GM19452 (cell line): Measurements from ENCODE around the gene ZPBP2.
"Not testable (repeated sequence)": the region's sequence is repeated elsewhere in the genome, so short reads cannot be mapped to it uniquely, and the experiment has no call there.

Experiments
- ATAC-seq: cut with Tn5 transposase; IDR thresholded peaks from one replicate; pipeline ENCODE4 v1.9.1; 2021; ENCODE audit not compliant: unreplicated experiment

The ZPBP2 gene

DNA sequence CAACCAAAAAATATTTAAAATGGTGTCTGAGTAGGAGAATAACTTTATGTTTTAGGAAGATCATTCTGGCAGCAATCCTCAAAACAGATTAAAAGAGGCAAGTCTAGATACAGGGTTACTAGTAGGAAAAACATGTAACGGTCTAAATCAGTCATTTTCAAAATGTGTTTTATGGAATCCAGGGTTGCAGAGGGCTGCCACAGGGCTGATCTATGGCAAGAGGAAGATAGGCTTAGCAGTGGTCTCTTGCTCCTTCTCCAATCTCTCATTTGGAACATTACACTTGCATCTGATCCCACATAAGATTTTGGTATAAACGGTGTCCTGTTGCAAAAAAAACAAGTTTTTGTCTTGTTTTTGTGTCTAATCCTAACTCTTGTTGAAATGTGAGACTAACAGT is 13.1 kb upstream of the ZPBP2 start:
- ATAC-seq, result no peak

DNA sequence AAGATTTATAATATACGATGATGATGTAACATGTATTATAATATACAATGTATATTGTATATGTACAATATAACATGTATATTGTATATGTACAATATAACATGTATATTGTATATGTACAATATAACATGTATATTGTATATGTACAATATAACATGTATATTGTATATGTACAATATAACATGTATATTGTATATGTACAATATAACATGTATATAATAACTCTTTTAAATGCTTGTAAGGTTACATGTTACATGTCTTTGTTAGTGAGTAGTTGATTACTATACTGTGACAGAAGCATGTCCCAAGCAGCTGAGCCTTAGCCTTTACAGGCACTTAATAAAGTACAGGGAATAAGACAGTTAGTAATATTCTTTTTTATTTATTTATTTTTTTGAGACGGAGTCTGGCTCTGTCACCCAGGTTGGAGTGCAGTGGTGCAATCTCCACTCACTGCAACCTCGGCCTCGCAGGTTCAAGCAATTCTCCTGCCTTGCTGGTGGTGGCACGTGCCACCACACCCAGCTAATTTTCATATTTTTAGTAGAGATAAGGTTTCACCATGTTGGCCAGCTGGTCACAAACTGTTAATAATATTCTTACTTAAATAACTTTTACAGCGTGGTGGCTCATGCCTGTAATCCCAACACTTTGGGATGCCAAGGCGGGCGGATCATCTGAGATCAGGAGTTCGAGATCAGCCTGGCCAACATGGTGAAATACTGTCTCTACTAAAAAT is 11.9 kb upstream of the ZPBP2 start:
- ATAC-seq, result not testable (repeated sequence)

GRCh38 chr17:39861235-39861634 is 6.8 kb upstream of the ZPBP2 start:
- ATAC-seq, result no peak

GRCh38 chr17:39863244-39863917 is 4.6 kb upstream of the ZPBP2 start:
- ATAC-seq, result no peak

GRCh38 chr17:39863918-39864746 is 3.9 kb upstream of the ZPBP2 start, which contains the start of gene IKZF3:
Gene IKZF3, minus strand, starts transcription at chr17:39864312. Its CDS starts 186 bp downstream, at chr17:39864126.
- peak; percentile 32 for ATAC-seq

DNA sequence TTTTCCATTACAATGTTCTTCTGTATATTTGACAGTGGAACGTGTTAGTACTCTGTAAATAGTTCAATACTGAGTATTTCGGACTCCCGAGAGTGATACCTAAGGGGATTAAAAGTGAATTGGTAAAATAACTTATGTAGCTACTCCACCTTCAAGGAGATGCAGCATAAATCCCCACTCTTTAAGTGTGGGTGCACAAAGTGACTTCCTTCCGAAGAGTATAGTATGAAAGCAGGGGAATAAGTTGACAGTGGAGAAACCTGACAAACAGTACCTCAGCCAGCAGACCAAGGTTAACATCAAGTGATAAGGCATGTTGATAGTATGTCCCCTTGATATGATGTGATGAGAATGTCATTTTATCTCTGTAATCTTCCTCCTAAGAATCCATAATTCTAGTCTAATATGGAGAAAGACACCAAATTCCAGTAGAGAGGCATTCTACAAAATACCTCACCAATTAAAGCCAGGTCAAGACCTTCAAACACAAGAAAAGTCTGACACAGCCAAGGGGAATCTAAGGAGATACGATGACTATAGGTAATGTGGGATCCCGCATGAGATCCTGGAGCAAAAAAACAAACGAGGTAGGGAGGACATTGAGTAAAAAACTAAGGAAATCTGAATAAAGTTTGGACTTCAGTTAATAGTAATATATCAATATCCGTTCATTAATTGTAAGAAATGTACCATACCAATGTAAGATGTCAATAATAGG is 1.8 kb upstream of the ZPBP2 start:
- no peak for ATAC-seq

GRCh38 chr17:39867084-39867879 is 720 bp upstream of the ZPBP2 start:
- peak; percentile 49 for ATAC-seq

- no peak for ATAC-seq
Observed at GRCh38 chr17:39868554-39868942, 546 bp downstream of the ZPBP2 start.

GRCh38 chr17:39870776-39871175 is 2.8 kb downstream of the ZPBP2 start:
- ATAC-seq, result no peak

DNA sequence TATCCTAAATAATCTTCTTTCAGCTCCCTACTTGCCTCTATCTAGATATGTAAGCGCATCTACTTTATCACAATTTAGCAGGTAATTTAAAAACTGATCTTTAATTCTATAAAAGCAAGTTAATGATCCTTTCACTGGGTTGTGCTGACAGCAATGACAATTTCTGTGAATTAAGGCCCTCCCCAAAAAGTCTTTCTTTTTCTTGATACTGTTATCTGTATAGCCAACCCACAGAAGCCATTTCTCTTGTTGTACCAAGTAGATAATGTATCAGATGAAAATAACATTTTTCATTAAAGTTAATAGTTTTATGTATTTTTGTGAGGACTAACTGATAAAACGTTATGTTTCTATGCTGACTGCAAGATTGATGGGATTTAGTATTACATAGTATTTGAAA is 3.8 kb downstream of the ZPBP2 start:
- ATAC-seq, result no peak

DNA sequence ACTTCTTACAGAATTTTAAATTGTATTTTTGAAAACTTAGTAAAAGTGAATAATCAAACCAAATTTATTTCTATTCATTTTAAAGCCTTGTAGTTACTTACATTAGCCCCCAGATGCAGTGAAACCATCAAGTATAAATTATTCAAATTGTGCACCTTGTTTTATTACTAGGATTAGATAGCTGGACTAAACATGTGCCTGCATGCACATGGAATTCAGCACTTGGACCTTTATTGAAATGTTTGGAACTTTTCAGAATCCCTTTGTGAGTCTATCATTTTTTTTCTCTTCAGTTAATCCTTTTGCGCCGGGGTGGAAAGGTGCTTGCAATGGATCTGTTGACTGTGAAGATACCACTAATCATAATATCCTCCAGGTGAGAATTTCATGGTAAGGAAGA is 4.7 kb downstream of the ZPBP2 start:
- no peak for ATAC-seq

DNA sequence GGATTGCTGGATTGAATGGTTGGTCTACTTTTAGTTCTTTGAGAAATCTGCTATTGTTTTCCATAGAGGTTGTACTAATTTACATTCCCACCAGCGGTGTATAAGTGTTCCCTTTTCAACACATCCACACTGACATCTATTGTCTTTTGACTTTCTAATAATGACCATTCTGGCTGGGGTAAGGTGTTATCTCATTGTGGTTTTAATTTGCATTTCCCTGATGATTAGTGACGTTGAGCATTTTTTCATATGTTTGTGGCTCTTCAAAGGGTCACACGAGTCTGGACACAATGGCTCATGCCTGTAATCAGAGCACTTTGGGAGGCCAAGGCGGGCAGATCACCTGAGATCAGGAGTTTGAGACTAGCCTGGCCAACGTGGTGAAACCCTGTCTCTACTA is 18.1 kb downstream of the ZPBP2 start:
- ATAC-seq, result not testable (repeated sequence)

- ATAC-seq, result no peak
Observed at GRCh38 chr17:39887078-39887477, 19.1 kb downstream of the ZPBP2 start.

DNA sequence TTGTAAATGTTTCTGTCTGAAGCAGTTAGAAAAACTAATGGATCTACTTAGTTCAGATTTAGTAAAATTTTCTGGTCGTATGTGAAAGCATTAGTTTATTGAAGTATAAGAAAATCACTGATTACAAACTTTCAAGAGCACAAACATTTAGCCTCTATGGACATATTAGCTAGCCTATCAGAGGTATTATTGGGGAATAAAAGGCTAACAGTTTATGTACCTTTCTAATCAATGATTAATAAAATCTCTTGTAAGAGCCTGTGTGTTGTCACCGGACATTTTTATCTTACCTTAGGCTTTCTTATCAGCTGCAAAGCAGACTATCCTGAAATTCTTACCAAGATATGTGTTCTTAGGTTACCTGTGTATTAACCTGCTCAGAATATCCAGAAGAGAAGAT is 21.2 kb downstream of the ZPBP2 start:
- no peak for ATAC-seq

DNA sequence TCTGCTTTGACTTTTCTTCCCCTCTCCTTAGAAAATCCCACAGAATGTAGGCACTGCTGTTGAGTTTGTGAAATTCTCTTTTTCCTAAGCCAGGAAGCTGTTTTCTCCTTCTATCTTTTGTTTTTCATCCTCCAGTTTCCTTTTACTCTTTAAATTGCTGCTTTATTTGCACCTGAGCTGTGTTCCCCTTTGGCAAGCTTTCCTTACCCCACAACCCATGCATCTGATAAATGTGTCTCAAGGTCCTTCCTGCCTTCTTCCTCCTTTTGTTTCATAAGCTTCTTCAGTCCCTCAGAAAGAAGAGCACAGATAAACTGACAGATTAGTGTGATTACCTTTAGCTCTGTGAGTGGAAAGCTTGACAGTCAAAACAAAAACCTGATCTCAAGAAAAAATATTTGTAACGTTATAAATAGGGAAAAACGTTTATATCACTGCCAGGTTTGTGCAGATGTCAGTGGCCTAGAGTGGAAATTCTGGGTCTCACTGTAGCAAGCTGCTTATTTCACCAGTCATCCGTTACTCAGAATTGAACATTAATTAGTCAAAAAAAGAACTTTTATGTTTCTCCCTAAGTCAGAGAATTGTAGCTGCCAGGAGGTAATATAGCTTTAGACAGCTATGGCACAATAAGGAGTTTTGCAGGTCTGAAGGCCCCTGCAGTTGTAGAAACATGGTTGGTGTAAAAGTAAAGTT is 26.8 kb downstream of the ZPBP2 start:
- ATAC-seq, result no peak

DNA sequence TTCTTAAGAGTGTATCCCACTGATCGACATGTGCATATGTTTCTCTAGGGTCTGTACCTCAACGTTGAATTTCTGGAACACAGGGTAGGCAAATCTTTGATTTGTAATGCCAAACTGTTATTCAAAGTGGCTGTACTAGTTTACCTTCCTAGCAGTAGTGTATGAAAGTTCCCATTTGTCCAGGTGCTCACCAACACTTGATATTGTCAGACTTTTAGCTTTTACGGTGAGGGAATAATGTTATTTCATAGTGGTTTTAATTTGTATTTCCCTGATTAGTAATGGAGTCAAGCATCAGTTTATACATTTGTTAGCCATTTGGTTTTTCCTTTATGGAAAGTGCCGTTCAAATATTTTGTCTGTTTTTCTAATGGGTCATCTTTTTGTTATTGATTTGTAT is 30.1 kb downstream of the ZPBP2 start:
- no peak for ATAC-seq

- ATAC-seq, result no peak
Observed at GRCh38 chr17:39899215-39899614, 31.2 kb downstream of the ZPBP2 start.

DNA sequence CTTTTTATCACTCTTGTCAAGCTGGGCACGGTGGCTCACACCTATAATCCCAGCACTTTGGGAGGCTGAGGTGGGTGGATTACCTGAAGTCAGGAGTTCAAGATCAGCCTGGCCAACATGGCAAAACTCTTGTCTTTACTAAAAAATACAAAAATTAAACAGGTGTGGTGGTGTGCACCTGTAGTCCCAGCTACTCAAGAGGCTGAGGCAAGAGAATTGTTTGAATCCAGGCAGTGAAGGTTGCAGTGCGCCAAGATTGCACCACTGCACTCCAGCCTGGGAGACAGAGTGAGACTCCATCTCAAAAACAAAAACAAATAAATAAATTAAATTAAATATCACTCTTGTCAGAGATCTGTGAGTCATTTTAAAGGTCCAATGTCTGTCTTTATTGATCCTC is 34.0 kb downstream of the ZPBP2 start:
- ATAC-seq, result not testable (repeated sequence)

DNA sequence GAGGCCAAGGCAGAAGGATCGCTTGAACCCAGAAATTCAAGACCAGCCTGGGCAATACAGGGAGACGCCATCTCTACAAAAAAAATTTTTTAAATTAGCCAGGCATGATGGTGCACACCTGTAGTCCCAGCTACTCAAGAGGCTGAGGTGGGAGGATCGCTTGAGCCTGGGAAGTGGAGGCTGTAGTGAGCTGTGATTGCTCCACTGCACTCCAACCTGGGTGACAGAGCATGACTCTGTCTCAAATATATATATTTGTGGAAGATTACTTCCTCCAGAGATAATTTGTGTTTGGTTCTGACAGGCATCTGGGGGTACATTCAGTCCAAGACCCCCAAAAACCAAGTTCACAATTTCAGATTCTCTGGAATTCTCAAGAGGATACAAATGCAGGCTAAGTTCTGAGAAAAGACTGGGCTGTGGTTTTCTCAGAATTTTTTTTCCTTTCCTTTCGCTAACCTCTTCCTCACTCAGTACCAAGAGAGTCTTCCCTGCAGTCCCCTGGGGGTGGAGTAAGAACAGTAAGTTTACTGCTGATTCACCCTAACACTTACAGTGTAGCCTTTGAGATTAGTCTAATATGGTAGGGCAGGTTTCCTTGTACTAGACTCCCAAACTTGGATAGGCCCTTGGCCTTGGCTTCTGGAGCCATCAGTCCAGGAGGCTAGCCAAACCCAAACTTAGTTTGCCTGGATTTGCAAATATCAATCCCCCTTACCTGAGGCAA is 35.3 kb downstream of the ZPBP2 start:
- ATAC-seq, result no peak
